ENCODE results near the gene ERICH4. TPM values are rescaled to one million over a fixed set of nuclear protein-coding genes. Genes with fewer than 3 reads are reported as not detected.
"Not testable (repeated sequence)": the region's sequence is repeated elsewhere in the genome, so short reads cannot be mapped to it uniquely, and the experiment has no call there.

ERICH4 gene
- total RNA-seq, 2 donors from 2014 or later, result not detected

GRCh38 chr19:41408256-41408655 is 34.7 kb upstream of the ERICH4 start:
- no peaks in the 10 kb centered on the region for H3K9me3 Mint-ChIP-seq
- DNase-seq (no peak), ATAC-seq (replicated peaks in 1 of 2) (no peak)
- no peak overlapping the region for H3K27ac Mint-ChIP-seq
- H3K36me3 Mint-ChIP-seq (ENCODE audit: insufficient read depth in 2 of 2), result no peaks in the 10 kb centered on the region
- H3K27me3 Mint-ChIP-seq (ENCODE audit: low read depth), result no peaks in the 10 kb centered on the region
- H3K4me3 Mint-ChIP-seq, result no peak overlapping the region
- peaks cover 10% of the 10 kb centered on the region for H3K4me1 Mint-ChIP-seq (ENCODE audit: low read depth)

- ATAC-seq (replicated peaks in 1 of 2); H3K27ac Mint-ChIP-seq: not testable (repeated sequence)
Observed at GRCh38 chr19:41408846-41409245, 34.1 kb upstream of the ERICH4 start.

GRCh38 chr19:41409288-41409687 is 33.7 kb upstream of the ERICH4 start:
- no peak for ATAC-seq (replicated peaks in 1 of 2)
- H3K36me3 Mint-ChIP-seq (ENCODE audit: insufficient read depth in 2 of 2), result peaks cover 0 to 2% of the 10 kb centered on the region in 2 donors
- no peaks in the 10 kb centered on the region for H3K9me3 Mint-ChIP-seq

More at GRCh38 chr19:41408846-41409245, 34.1 kb upstream of the ERICH4 start:
- not testable (repeated sequence) for H3K27me3 Mint-ChIP-seq (ENCODE audit: low read depth); H3K4me3 Mint-ChIP-seq; H3K36me3 Mint-ChIP-seq (ENCODE audit: insufficient read depth in 2 of 2); DNase-seq; H3K9me3 Mint-ChIP-seq
- H3K4me1 Mint-ChIP-seq (ENCODE audit: low read depth), result peaks cover 10% of the 10 kb centered on the region

GRCh38 chr19:41410336-41411054 is 32.5 kb upstream of the ERICH4 start:
- Mint-ChIP-seq H3K4me3 (no peak overlapping the region), H3K27ac (no peak overlapping the region), H3K36me3 (ENCODE audit: insufficient read depth in 2 of 2) (peaks cover 0 to 6% of the 10 kb centered on the region in 2 donors), H3K4me1 (ENCODE audit: low read depth) (peaks cover 10% of the 10 kb centered on the region), H3K27me3 (ENCODE audit: low read depth) (no peaks in the 10 kb centered on the region), H3K9me3 (no peaks in the 10 kb centered on the region)
- ATAC-seq (replicated peaks in 1 of 2) (no peak), DNase-seq (no peak)

More at GRCh38 chr19:41409288-41409687, 33.7 kb upstream of the ERICH4 start:
- no peak overlapping the region for H3K4me3 Mint-ChIP-seq
- no peak for DNase-seq
- no peaks in the 10 kb centered on the region for H3K27me3 Mint-ChIP-seq (ENCODE audit: low read depth)
- H3K4me1 Mint-ChIP-seq (ENCODE audit: low read depth), result peaks cover 10% of the 10 kb centered on the region
- no peak overlapping the region for H3K27ac Mint-ChIP-seq

- H3K9me3 Mint-ChIP-seq, result no peaks in the 10 kb centered on the region
- H3K27ac Mint-ChIP-seq, result no peak overlapping the region
- peaks cover 0 to 6% of the 10 kb centered on the region in 2 donors for H3K36me3 Mint-ChIP-seq (ENCODE audit: insufficient read depth in 2 of 2)
- no peaks in the 10 kb centered on the region for H3K27me3 Mint-ChIP-seq (ENCODE audit: low read depth)
- no peak for DNase-seq
- H3K4me3 Mint-ChIP-seq, result no peak overlapping the region
- peaks cover 10% of the 10 kb centered on the region for H3K4me1 Mint-ChIP-seq (ENCODE audit: low read depth)
- no peak for ATAC-seq (replicated peaks in 1 of 2)
Observed at GRCh38 chr19:41411100-41411967, 31.6 kb upstream of the ERICH4 start.

- Mint-ChIP-seq H3K36me3 (ENCODE audit: insufficient read depth in 2 of 2) (peaks cover 0 to 6% of the 10 kb centered on the region in 2 donors), H3K27ac (no peak overlapping the region), H3K27me3 (ENCODE audit: low read depth) (no peaks in the 10 kb centered on the region), H3K4me3 (no peak overlapping the region), H3K4me1 (ENCODE audit: low read depth) (peaks cover 10% of the 10 kb centered on the region), H3K9me3 (no peaks in the 10 kb centered on the region)
- no peak for DNase-seq
- no peak for ATAC-seq (replicated peaks in 1 of 2)
Observed at GRCh38 chr19:41411968-41412265, 31.0 kb upstream of the ERICH4 start.

- H3K36me3 Mint-ChIP-seq (ENCODE audit: insufficient read depth in 2 of 2), result peaks cover 0 to 7% of the 10 kb centered on the region in 2 donors
- ATAC-seq (replicated peaks in 1 of 2), result no peak
- no peak overlapping the region for H3K4me3 Mint-ChIP-seq
- no peaks in the 10 kb centered on the region for H3K27me3 Mint-ChIP-seq (ENCODE audit: low read depth)
- peaks cover 10% of the 10 kb centered on the region for H3K4me1 Mint-ChIP-seq (ENCODE audit: low read depth)
- H3K9me3 Mint-ChIP-seq, result no peaks in the 10 kb centered on the region
- DNase-seq, result no peak
- no peak overlapping the region for H3K27ac Mint-ChIP-seq
Observed at GRCh38 chr19:41412953-41413352, 30.0 kb upstream of the ERICH4 start.

- H3K4me3 Mint-ChIP-seq, result no peak overlapping the region
- H3K36me3 Mint-ChIP-seq (ENCODE audit: insufficient read depth in 2 of 2), result peaks cover 0 to 7% of the 10 kb centered on the region in 2 donors
- DNase-seq (no peak), ATAC-seq (replicated peaks in 1 of 2) (no peak)
- H3K4me1 Mint-ChIP-seq (ENCODE audit: low read depth), result peaks cover 10% of the 10 kb centered on the region
- no peaks in the 10 kb centered on the region for H3K9me3 Mint-ChIP-seq
- H3K27ac Mint-ChIP-seq, result no peak overlapping the region
- no peaks in the 10 kb centered on the region for H3K27me3 Mint-ChIP-seq (ENCODE audit: low read depth)
Observed at GRCh38 chr19:41413947-41414346, 29.0 kb upstream of the ERICH4 start.

- H3K9me3 Mint-ChIP-seq, result no peaks in the 10 kb centered on the region
- H3K4me3 Mint-ChIP-seq, result no peak overlapping the region
- H3K27ac Mint-ChIP-seq, result peak overlapping the region; percentile 47
- H3K27me3 Mint-ChIP-seq (ENCODE audit: low read depth), result no peaks in the 10 kb centered on the region
- peaks cover 8% of the 10 kb centered on the region for H3K4me1 Mint-ChIP-seq (ENCODE audit: low read depth)
- H3K36me3 Mint-ChIP-seq (ENCODE audit: insufficient read depth in 2 of 2), result peaks cover 0 to 7% of the 10 kb centered on the region in 2 donors
- ATAC-seq (replicated peaks in 1 of 2) (no peak), DNase-seq (no peak)
Observed at GRCh38 chr19:41414461-41414860, 28.5 kb upstream of the ERICH4 start.

GRCh38 chr19:41415154-41415571 is 27.8 kb upstream of the ERICH4 start:
- H3K36me3 Mint-ChIP-seq (ENCODE audit: insufficient read depth in 2 of 2), result peaks cover 0 to 7% of the 10 kb centered on the region in 2 donors
- H3K4me1 Mint-ChIP-seq (ENCODE audit: low read depth), result peaks cover under 1% of the 10 kb centered on the region
- ATAC-seq (replicated peaks in 1 of 2) (no peak), DNase-seq (no peak)
- no peak overlapping the region for H3K27ac Mint-ChIP-seq
- no peaks in the 10 kb centered on the region for H3K9me3 Mint-ChIP-seq
- no peak overlapping the region for H3K4me3 Mint-ChIP-seq
- no peaks in the 10 kb centered on the region for H3K27me3 Mint-ChIP-seq (ENCODE audit: low read depth)

- H3K4me1 Mint-ChIP-seq (ENCODE audit: low read depth), result no peaks in the 10 kb centered on the region
- no peak for ATAC-seq (replicated peaks in 1 of 2)
- no peak overlapping the region for H3K4me3 Mint-ChIP-seq
- H3K27me3 Mint-ChIP-seq (ENCODE audit: low read depth), result no peaks in the 10 kb centered on the region
- no peak overlapping the region for H3K27ac Mint-ChIP-seq
- DNase-seq, result no peak
- H3K9me3 Mint-ChIP-seq, result no peaks in the 10 kb centered on the region
- H3K36me3 Mint-ChIP-seq (ENCODE audit: insufficient read depth in 2 of 2), result peaks cover 0 to 7% of the 10 kb centered on the region in 2 donors
Observed at GRCh38 chr19:41416194-41416674, 26.7 kb upstream of the ERICH4 start.

GRCh38 chr19:41420101-41420880 is 22.7 kb upstream of the ERICH4 start:
- Mint-ChIP-seq H3K36me3 (ENCODE audit: insufficient read depth in 2 of 2) (peaks cover 0 to 4% of the 10 kb centered on the region in 2 donors), H3K27ac (no peak overlapping the region), H3K27me3 (ENCODE audit: low read depth) (no peaks in the 10 kb centered on the region), H3K4me3 (no peak overlapping the region), H3K9me3 (no peaks in the 10 kb centered on the region), H3K4me1 (ENCODE audit: low read depth) (no peaks in the 10 kb centered on the region)
- DNase-seq (no peak), ATAC-seq (replicated peaks in 1 of 2) (no peak)

GRCh38 chr19:41421314-41421713 is 21.6 kb upstream of the ERICH4 start:
- DNase-seq (no peak), ATAC-seq (replicated peaks in 1 of 2) (no peak)
- no peaks in the 10 kb centered on the region for H3K4me1 Mint-ChIP-seq (ENCODE audit: low read depth)
- no peak overlapping the region for H3K4me3 Mint-ChIP-seq
- H3K9me3 Mint-ChIP-seq, result no peaks in the 10 kb centered on the region
- H3K36me3 Mint-ChIP-seq (ENCODE audit: insufficient read depth in 2 of 2), result peaks cover 0 to 4% of the 10 kb centered on the region in 2 donors
- H3K27me3 Mint-ChIP-seq (ENCODE audit: low read depth), result no peaks in the 10 kb centered on the region
- H3K27ac Mint-ChIP-seq, result no peak overlapping the region
